ENCODE measurements around the gene DIAPH3.

DIAPH3 gene

GRCh38 chr13:59982631-59983382 lies 180.9 kb downstream of the DIAPH3 start:
- no peak for TF ChIP-seq CTCF (IDR thresholded peaks at IDR 0.05; ENCODE audit: borderline replicate concordance, control extremely low read depth, extremely low read depth, insufficient read depth, missing control alignments)
- no peak for DNase-seq (ENCODE audit: low spot score)
- in situ Hi-C loops (cut with MboI; ENCODE audit: low sequenced_read_pairs, unreplicated experiment) = no loop called here

GRCh38 chr13:59979589-59979988 lies 184.1 kb downstream of the DIAPH3 start:
- TF ChIP-seq CTCF (IDR thresholded peaks at IDR 0.05; ENCODE audit: borderline replicate concordance, control extremely low read depth, extremely low read depth, insufficient read depth, missing control alignments) = no peak
- in situ Hi-C loops (cut with MboI; ENCODE audit: low sequenced_read_pairs, unreplicated experiment) = no loop called here
- DNase-seq (ENCODE audit: low spot score) = no peak

DNA sequence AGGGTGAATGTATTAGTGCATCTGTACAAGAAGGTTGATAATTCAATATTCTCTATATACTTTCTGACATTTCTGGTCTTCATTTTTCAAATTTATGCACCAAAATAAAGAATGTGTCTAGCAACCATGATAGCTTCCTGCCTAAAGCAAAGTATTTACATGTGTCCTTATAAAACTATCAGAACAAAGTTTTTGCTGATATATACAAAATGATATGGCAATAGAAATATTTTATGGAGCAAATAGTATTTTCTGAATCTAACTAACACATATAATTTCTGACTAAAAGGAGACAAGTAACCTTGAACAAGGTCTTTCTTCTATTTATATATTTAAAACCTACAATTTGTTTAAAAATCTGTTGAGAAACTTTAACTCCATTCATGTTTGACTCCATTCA lies 184.9 kb downstream of the DIAPH3 start:
- no peak for TF ChIP-seq CTCF (IDR thresholded peaks at IDR 0.05; ENCODE audit: borderline replicate concordance, control extremely low read depth, extremely low read depth, insufficient read depth, missing control alignments)
- in situ Hi-C loops (cut with MboI; ENCODE audit: low sequenced_read_pairs, unreplicated experiment) = no loop called here
- DNase-seq (ENCODE audit: low spot score) = no peak

DNA sequence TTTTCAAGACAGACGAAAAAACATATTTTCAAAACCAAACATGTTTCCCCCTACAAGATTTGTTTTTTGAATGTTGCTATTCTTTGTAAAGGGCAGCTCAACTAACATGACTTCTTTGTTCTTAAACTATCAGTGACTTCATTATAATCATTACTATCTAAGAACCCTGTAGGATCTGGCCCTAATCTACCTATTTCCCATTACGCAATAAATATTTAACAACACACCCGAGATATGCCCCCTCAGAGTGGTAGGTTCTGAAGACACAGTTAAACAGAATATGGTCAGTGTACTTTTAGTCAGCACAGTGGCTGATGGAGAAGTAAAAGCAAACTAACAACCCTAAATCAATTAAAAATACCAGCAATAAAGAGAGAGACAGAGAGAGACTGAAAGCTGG lies 186.9 kb downstream of the DIAPH3 start:
- no peak for DNase-seq (ENCODE audit: low spot score)
- in situ Hi-C loops (cut with MboI; ENCODE audit: low sequenced_read_pairs, unreplicated experiment) = no loop called here
- no peak for TF ChIP-seq CTCF (IDR thresholded peaks at IDR 0.05; ENCODE audit: borderline replicate concordance, control extremely low read depth, extremely low read depth, insufficient read depth, missing control alignments)

- in situ Hi-C loops (cut with MboI; ENCODE audit: low sequenced_read_pairs, unreplicated experiment) = no loop called here
- DNase-seq (ENCODE audit: low spot score) = no peak
- TF ChIP-seq CTCF (IDR thresholded peaks at IDR 0.05; ENCODE audit: borderline replicate concordance, control extremely low read depth, extremely low read depth, insufficient read depth, missing control alignments) = no peak
These were observed 187.8 kb downstream of the DIAPH3 start for GRCh38 chr13:59975807-59976435.

DNA sequence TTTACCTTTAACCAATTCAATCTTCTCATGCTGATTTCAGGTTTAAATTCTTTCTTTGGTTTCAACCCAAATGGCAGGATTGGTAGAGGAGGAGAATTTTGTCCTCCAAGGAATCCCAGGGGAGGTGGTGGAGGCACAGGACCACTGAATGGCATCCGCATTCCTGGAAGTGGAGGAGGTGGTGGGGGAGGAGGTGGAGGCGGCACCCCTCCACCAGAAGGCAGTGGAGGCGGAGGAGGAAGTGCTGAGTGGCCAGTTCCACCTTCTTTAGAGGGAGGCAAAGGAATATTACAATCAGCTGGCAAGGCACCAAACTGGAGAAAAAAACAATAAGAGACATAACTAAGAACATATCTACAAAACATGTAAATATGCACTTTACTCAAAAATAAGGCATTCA lies 192.9 kb downstream of the DIAPH3 start:
- no peak for TF ChIP-seq CTCF (IDR thresholded peaks at IDR 0.05; ENCODE audit: borderline replicate concordance, control extremely low read depth, extremely low read depth, insufficient read depth, missing control alignments)
- no peak for DNase-seq (ENCODE audit: low spot score)
- in situ Hi-C loops (cut with MboI; ENCODE audit: low sequenced_read_pairs, unreplicated experiment) = no loop called here

Measured in GM13976 (cell line).